Measurements from ENCODE around the gene BNIP5.

- TF ChIP-seq EZH2 (IDR thresholded peaks at IDR 0.05) (no peak), CTCF (IDR thresholded peaks at IDR 0.05) (no peak)
Measured at GRCh38 chr6:36355819-36356218, 19.1 kb upstream of the BNIP5 start.
